GM21381 (cell line): ENCODE measurements around the gene ARHGAP4.

Experiments
- ATAC-seq: cut with Tn5 transposase; IDR thresholded peaks from one replicate; pipeline ENCODE4 v1.9.1; 2021; ENCODE audit warnings: mild to moderate bottlenecking, moderate library complexity; ENCODE audit not compliant: unreplicated experiment

The ARHGAP4 gene

DNA sequence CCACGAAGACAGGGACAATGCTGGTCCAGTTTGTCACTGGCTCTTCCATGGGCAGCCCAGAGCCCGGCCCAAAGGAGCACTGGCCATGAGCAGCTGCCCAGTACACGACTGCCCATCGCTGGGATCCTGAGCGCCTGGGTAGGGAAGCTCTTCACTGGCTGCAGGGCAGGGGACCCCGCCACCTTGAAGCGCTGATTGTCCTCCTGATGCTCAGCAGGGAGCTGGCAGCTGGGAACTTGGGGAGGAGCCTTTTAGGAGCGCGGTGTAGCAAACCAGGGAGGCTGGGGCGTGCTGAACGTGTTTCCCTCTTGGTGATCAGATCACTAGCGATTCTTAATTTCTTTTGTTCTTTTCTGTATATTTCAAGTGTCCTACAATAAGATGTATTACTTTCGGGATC is 41.9 kb downstream of the ARHGAP4 start:
- no peak for ATAC-seq

DNA sequence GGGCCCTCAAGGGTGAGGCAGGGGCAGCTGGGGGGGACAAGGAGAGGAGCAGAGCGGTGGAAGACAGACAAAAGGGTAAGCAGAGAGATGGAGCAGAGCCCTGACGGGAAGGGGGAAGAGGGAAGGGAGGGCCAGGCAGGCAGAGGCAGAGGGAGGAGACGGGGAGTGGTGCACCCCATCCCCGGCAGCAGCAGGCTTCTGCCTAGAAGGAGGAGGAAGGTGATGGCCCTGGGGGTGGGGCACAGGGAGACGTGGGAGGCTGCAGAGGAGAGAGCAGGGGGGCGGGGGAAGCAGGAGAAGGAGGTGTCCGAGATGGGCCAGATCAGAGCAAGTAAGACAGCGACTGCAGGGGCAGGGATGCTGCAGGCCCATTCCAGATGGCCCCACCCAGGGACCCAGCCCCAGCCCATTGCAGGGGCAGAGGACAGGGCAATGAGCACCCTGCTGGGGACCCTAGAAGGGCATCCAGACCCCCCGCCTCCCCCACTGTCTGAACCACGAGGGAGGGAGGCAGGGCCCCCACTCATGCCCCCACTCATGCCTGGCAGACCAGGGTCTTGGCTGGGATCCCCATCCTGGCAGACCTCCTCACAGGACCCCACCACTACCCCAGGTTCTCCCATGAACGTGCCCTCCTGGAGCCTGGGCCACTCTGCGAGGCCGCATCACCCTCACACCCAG is 42.8 kb downstream of the ARHGAP4 start:
- no peak for ATAC-seq

DNA sequence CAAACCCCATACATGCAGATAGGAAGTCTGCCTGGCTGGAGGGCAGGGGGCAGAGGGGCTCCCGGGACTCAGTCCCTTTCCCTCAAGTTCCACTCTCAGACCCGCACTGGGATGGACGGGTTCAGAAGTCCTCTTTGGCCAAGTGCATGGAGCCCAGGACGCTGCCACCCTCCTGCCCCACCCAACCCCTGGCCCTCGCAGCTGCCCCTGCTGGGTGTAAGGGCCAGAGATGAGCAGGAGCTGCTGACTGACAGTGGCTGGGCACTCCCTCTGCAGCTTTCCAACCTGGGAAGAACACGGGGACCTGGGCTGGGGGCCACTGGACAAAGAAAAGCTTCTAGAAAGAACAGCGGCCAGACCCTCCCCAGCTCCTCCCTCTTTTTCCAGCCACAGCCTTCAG is 43.5 kb downstream of the ARHGAP4 start:
- ATAC-seq: no peak

DNA sequence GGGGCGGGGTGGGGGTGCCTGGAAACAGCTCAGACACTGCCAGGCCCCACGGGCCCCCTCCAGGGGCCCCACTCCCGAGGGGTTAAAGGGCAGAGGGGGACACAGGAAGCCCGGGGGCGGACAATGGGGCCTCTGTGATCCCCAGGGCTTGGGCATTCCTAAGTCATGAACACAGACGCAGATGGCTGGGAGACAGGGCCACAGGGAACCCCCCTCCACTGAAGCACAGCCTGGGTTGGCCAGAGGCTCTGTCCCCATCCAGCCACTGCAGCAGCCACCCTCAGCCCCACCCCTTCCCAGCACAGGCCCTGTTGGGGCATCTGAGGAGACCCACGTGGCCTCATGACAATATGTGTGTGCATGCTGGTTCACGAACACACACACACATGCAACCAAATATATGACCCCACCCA is 44.0 kb downstream of the ARHGAP4 start:
- ATAC-seq: no peak

DNA sequence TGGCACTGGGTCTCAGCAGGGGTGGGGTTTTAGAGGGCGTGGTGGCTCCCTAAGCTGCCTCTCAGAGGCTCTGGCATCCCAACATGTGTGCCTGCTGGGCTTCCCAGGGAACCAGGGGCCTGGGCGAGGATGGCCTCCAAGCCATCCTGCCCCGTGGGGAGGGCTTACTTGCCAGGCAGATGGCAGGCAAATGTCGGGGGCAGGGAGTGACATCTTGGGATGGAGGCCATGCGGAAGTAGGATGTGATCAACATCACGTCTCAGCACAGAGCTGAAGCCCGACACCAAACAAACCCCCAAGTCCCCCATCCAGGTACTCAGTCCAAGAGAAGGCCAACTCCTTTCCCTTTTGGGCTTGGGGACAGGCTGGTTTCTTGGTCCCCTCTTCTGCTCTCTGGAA is 44.8 kb downstream of the ARHGAP4 start:
- ATAC-seq: no peak

DNA sequence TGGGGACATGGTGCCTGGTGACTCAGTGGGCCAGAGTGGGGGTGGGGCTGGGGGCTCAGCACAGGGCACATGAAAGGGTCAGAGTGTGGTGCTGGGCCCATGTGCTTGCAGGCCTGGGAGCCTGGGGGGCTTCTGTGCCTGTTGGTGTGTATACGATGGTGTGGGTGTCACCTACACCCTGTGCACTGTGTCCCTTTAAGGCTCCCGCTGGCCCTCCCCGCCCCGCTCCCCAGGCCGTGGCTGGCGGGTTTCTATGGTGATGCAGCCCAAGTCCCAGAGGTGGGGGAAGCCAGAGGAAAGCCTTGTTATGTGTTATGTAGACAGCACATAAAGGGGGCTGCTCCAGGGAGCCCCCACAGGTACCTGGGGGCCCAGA is 45.6 kb downstream of the ARHGAP4 start:
- ATAC-seq: no peak

DNA sequence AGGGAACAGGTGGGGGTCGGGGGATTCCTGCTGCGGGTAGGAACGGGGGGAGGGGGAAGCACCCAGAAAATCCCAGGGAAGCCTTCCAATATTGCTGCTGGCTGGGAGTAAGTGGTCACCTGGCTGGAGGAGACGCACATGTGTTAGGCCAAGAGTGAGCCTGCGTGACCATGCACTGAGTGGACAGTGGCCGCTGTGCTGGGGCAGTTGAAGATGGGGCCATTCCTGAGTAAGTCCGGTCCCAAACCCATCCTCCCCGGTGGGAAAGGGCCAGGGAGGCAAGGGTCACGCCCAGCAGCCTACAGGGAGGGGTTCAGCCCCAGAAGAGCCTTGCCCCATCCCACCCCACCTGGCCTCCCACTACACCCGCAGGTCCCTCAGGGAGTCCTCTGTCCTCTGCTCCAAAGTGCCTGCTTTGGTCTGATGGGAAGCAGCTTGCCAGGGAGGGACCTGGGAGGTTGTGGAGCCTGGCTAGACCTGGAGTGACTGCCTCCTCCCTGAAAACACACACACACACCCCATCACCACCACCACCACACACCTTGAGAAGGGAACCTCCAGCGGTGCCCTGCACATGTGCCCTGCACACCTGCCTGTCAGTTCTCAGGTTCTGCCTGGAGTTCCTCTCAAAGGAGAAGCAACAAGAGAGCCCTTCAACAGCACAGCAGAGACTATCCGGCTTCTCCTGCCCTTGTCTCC is 46.2 kb downstream of the ARHGAP4 start:
- ATAC-seq: no peak

DNA sequence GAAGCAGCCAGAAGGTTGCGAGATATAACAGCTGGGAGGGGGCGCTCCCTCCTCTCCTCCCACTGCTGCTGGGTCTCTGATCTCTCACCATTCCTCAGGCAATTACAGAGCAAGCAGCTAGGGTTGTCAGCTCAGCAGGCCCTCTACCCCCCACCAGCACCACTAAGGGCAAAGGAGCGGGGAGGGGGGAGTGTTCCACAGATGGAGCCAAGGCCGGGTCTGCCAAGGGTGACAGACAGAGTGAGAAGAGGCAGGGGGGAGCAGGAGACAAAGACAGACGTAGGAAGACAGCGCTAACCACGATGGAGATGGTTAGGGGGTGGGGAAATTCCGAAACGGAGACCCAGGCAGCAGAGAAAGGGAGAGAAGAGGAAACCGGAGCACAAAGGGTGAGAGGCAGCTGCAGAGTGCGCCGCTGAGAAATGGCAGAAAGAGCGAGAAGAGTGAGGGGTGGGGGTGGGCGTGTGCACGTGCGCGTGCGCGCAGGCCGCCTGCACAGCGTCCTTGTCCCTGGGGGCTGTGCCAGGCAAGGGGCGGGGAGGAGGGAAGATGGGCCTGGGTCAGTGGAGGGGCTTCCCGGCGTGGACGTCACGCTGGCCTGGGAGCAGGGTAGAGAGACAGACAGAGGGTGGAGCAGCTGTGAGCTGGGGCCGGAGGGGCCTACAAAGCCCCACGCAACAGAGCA is 47.0 kb downstream of the ARHGAP4 start:
- no peak for ATAC-seq

DNA sequence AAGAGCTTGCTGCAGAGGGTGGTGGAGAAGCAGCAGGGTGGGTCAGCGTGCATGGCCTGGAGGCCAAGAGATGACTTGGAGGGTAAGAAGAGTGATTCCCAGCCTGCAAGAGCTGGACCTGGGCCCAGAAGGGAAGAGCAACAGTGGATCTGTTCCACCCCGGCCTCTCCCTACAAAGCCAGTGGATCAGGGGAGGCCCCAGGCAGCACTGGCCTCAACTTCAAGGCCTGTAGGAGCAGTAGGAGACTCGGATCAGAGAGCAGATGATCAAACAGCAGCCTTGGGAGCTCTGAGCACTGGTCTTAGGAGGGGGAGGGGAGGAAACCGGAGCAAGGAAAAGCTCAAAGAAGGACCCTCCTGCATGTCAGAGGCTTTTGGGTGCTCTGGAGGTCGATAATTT is 47.7 kb downstream of the ARHGAP4 start:
- ATAC-seq: no peak

DNA sequence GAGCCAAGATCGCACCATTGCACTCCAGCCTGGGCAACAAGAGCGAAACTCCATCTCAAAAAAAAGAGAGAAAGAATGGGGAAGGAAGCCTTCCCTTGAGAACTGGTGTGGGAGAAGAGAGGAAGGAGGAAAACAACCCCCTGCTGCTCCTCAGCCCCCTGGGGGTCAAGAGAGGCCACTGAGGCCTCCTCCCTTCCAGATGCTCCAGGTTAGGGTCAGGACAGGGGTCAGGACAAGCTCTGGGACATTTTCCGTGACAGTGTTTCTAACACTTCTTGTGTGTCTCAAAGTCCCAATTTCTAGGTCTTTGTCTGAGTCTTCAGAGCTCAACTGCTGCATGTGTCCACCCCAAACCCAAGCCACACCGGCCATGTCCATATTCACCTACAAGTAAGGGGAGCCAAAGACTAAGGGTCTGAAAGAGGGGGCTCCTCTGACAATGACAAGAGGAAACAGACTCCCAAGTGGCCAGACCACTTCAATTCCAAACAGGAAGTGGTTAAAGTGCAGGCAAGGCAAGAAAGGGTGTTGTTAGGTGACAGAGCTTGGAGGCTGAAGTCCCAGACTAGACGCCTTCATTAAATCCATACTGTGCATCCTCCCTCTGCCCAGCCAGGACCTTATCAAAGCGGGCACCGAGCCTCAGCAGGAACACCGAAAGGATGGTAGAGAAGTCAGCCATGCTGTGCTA is 48.3 kb downstream of the ARHGAP4 start:
- no peak for ATAC-seq

DNA sequence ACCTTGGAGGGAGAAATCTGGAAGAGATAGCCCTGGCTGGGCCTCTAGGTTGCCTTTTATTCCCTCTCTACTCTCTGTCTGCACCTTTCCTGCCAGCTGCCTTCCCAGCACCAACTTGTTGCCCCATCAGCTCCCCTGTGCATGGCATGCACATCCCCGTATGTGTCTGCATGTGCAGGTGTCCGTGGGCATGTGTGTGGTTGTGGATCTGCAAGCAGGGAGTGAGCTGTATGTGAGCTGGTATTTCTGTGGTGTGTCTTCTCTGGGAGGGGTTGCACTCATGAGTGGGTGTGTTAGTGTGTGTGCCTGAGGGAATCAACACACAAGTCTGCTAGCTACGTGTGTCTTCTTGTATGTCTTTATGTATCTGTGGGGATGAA is 50.0 kb downstream of the ARHGAP4 start:
- no peak for ATAC-seq

DNA sequence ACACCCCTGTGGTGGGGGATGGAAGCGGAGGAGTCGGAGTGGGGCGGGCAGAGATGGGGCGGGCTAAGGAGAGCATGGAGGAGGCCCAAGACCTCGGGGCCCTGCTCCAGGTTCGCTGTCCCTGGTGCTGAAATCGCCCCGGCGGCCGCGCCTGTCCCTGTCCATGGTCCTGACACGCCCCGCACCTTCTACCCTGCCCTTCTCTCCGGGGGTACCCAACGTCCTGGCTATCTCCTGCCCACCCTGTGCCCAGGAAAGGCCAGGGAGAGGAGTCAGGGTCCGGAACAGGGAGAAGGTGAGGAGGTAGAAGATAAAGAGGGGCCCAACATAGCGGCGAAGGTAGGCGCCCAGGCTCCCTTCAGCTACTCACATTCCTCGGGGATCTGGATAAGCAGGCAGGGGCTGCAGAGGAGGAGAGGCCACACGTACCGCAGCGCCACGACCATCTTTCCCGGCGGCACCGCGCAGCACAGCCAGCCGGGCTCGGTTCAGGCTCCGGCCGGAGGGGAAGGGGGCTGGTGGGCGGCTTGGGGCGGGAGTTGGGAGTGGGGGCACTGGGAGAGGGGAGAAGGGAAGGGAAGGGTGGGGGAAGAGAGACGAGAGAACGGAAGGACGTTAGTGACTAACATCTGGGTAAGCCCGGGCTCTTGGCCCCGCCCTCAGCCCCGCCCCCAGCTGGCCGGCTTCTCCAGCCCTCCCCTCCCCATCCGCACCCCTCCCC is 50.5 kb downstream of the ARHGAP4 start:
- no peak for ATAC-seq

DNA sequence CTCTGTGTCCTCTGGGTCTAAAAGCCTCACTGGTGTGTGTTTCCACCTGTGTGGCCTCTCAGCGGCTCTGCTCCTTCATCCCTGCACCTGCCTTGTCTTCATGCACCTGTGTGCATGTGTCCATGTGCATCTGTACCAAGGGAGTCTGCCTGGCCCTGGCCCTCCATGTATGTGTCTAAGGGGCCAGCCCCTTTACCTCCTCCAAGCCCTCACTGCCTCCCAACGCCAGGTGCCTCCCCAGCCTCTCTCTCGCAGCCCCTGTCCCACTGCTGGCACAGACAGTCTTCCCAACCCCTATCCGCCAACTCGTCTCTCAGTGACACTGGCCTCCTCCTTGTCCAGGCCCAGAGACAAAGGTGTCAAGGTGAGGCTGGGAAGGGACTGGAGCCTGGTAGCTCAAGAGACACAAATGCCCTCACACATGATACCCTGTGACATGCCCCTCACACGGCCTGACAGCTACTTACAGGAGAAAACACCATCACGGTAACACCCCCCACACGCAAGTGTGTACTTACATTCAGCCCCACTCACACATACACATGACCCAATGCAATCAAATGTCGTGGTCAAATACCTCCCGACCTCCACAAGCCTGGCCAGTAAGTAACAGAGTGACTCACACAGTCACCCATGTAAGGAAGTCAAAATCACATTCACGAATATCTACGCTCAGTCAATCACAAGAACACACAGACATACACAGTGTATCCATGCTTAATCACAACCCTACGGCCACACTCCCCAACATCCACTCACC is 51.5 kb downstream of the ARHGAP4 start:
- ATAC-seq: no peak

DNA sequence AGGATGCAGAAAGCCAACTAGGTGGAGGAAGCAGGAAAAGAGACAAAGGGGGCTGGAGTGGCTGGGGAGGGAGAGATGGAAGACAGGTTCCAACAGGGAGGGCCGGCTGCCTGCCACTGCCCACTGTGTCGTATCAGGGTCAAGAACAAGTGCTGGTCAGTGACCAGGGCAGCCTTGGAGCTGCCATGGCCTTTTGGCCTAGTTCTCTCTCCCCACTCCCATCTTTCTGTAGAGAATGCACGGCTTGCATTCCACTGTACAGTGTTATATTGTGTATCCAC is 52.0 kb downstream of the ARHGAP4 start:
- no peak for ATAC-seq

DNA sequence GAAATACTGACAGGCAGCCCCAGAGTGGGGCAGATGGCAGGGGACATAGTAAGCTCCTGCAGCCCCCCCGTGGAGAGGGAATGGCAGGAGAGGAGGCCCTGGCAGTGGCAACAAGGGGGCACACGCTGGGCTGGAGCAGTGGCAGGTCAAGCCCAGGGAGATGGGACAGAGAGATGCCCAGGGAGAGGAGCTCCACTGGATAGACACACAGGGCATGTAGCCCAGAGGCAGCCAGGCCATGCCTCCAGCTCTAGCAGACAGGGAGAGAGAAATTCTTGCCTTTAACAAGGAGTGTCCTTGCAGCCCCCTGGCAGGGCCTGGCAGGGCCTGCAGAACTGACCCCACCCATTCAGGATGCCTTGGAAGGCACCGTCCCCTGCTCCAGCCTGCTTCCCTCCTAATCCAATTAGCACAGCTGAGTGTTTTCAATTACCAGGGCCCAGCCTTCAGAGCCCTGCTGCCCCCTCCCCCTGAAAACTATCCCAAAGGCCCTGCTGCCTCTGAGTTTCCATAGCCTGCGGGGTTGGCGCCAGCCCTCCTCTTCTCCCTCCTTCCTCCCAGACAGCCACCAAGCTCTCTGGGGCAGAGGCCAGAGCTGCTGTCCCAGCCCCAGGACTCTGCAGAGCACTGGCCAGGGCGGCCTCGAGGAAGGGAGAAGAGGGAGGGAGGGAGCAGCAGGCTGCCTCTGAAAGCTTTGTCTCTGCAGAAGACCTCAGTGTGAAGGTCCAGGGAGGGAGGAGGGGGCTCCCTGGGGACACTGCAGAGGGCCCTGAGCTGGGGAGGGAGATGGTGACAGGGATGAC is 52.6 kb downstream of the ARHGAP4 start:
- no peak for ATAC-seq

DNA sequence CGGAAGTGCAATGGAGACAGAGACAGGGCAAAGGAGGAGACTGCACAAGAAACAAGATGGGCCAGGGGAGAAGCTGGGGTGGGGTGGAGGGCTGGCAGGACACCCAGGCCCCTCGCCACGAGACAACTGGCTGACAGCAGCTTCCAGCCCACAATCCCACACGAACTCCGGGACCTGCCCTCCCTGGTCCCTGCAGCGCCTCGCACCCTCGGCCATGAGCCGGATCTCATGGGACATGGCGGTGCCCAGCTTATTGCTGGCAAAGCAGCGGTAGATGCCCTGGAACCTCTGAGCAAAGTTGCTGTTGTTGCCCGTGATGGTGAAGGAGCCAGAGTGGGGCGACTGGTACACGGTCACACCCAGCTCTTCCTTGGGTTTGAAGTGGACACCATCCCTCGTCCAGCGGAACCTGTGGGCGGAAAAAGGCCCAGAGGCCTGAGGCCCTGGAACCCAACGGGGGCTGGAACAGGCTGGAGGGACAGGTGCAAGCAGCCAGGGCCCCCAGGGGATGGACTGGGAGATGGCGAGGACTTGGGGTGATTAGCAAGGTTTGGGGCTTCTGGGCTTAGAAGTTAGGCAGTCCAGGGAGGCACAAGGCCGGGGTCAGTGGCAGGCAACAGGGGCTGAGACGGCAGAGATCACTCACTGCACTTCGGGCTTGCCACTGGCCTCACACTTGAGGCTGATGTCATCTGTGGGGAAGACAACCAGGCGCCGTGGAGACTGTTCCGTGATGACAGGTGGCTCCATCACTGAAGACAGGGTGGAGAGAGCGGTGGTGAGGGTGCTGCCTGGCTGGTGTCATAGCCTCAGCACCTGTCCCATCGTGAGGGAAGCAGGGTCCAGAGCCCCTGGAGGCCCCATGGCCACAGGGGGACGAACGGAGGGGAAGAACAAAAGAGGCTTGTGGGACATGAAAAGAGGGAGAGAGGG is 53.9 kb downstream of the ARHGAP4 start:
- no peak for ATAC-seq

DNA sequence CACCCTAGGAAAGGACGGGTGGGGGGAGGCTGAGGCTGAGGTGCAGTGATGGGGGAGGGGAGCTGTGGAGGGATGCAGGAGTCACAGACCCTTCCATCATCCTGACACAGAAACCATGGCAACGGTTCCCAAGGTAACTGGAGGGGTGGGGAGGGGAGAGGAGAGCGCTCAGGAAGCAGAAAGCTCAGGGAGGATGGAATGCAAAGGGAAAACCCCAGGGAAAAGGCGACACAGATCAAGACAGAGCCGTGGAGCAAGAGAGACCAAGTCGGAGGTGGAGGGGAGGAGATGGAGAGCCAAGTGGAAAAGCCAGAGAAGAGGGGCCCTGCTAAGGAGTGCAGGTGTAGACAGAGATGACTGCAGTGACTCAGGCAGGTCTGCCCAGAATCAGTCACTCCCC is 54.6 kb downstream of the ARHGAP4 start:
- ATAC-seq: no peak

DNA sequence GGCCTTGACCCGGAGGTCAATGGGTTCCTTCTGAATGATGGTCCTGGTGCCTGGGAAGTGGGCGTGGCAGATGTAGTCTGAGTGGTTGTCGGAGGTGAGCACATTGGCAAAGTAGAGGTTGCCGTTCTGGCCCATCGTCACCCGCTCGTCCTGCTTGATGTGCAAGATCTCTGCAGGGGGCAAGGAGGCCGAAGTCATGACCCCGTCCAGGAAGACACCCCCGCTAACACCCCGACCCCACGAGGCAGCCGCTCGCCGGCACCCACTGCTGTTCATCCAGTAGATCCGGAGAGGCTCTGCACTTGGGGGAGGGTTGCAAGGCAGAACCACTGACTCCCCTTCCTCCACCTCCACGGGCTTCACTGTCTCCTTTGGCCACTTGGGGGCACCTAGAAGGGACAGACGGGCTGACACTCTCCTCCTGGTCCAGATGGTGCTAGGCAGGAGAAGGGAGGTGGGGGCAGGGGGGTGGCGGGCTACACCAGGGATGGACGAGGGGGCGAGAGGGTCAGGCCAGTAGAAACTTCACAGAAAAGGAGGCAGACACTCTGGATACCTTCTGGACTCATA is 55.2 kb downstream of the ARHGAP4 start:
- ATAC-seq: no peak
